ENCODE data around the gene DNAJC12.

Gene DNAJC12

DNA sequence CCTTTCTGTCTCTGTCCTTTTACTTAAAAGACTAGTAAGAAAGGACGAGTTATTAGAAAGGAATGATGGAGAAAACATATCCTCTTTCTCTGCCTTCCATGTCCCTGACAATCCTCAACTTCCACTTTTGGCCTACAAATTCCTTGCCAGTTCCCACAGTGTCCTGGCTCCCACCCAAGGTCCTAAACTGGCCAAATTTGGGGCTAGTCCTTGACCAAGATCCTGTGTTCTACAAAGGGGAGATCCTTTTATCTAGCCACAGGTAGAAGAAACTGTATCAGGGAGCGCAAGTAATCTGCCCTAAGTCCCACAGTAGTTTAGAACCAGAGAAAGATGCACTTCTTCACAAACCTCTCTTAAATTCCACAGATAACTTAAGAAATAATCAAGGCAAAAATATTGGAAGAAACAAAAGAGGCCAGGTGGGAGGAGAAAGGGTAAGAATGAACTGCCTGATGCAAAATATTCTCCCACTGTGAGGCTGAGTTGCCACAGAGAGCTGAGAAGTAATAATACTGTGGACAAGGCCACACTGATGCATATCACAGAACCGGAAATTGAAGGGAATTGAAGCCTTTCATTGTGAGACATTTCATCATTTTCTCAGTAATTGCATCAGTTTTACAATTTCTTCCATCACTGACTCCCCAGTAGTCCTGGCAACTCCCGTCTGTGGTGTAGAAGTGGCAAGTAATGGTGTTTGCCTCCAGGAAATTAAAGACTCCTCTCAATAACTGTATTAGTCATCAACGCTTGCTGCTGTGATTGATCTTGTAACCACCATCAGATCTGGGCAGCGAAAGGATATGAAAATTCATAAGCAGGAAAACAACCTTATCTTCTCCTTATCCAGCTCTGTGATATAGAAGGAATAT, 47.2 kb downstream of the DNAJC12 start:
- TF ChIP-seq SNAI2 (CRISPR knock-in tag; IDR thresholded peaks at IDR 0.05) (no peak), TOX (CRISPR knock-in tag; IDR thresholded peaks at IDR 0.05; ENCODE audit: borderline replicate concordance) (no peak), PPARA (CRISPR knock-in tag; IDR thresholded peaks at IDR 0.05; ENCODE audit: borderline replicate concordance) (no peak), CSDC2 (CRISPR knock-in tag; IDR thresholded peaks at IDR 0.05) (no peak), ZNF565 (CRISPR knock-in tag; conservative IDR thresholded peaks at IDR 0.05; ENCODE audit: low read depth) (no peak), ESRRG (CRISPR knock-in tag; IDR thresholded peaks at IDR 0.05) (no peak), ISL1 (CRISPR knock-in tag; IDR thresholded peaks at IDR 0.05) (no peak), ZFP30 (CRISPR knock-in tag; IDR thresholded peaks at IDR 0.05) (no peak), ZC3H10 (CRISPR knock-in tag; IDR thresholded peaks at IDR 0.05) (no peak), ZFP3 (CRISPR knock-in tag; IDR thresholded peaks at IDR 0.05) (no peak)
- TF ChIP-seq, protein P1, sequence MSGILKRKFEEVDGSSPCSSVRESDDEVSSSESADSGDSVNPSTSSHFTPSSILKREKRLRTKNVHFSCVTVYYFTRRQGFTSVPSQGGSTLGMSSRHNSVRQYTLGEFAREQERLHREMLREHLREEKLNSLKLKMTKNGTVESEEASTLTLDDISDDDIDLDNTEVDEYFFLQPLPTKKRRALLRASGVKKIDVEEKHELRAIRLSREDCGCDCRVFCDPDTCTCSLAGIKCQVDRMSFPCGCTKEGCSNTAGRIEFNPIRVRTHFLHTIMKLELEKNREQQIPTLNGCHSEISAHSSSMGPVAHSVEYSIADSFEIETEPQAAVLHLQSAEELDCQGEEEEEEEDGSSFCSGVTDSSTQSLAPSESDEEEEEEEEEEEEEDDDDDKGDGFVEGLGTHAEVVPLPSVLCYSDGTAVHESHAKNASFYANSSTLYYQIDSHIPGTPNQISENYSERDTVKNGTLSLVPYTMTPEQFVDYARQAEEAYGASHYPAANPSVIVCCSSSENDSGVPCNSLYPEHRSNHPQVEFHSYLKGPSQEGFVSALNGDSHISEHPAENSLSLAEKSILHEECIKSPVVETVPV (CRISPR knock-in tag; IDR thresholded peaks at IDR 0.05), result no peak
- TF ChIP-seq, protein P2, sequence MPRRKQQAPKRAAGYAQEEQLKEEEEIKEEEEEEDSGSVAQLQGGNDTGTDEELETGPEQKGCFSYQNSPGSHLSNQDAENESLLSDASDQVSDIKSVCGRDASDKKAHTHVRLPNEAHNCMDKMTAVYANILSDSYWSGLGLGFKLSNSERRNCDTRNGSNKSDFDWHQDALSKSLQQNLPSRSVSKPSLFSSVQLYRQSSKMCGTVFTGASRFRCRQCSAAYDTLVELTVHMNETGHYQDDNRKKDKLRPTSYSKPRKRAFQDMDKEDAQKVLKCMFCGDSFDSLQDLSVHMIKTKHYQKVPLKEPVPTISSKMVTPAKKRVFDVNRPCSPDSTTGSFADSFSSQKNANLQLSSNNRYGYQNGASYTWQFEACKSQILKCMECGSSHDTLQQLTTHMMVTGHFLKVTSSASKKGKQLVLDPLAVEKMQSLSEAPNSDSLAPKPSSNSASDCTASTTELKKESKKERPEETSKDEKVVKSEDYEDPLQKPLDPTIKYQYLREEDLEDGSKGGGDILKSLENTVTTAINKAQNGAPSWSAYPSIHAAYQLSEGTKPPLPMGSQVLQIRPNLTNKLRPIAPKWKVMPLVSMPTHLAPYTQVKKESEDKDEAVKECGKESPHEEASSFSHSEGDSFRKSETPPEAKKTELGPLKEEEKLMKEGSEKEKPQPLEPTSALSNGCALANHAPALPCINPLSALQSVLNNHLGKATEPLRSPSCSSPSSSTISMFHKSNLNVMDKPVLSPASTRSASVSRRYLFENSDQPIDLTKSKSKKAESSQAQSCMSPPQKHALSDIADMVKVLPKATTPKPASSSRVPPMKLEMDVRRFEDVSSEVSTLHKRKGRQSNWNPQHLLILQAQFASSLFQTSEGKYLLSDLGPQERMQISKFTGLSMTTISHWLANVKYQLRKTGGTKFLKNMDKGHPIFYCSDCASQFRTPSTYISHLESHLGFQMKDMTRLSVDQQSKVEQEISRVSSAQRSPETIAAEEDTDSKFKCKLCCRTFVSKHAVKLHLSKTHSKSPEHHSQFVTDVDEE (CRISPR knock-in tag; IDR thresholded peaks at IDR 0.05), result no peak
- TF ChIP-seq, protein P3, sequence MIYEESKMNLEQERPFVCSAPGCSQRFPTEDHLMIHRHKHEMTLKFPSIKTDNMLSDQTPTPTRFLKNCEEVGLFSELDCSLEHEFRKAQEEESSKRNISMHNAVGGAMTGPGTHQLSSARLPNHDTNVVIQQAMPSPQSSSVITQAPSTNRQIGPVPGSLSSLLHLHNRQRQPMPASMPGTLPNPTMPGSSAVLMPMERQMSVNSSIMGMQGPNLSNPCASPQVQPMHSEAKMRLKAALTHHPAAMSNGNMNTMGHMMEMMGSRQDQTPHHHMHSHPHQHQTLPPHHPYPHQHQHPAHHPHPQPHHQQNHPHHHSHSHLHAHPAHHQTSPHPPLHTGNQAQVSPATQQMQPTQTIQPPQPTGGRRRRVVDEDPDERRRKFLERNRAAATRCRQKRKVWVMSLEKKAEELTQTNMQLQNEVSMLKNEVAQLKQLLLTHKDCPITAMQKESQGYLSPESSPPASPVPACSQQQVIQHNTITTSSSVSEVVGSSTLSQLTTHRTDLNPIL (CRISPR knock-in tag; IDR thresholded peaks at IDR 0.05; ENCODE audit: low read depth), result no peak
- TF ChIP-seq, protein P4, sequence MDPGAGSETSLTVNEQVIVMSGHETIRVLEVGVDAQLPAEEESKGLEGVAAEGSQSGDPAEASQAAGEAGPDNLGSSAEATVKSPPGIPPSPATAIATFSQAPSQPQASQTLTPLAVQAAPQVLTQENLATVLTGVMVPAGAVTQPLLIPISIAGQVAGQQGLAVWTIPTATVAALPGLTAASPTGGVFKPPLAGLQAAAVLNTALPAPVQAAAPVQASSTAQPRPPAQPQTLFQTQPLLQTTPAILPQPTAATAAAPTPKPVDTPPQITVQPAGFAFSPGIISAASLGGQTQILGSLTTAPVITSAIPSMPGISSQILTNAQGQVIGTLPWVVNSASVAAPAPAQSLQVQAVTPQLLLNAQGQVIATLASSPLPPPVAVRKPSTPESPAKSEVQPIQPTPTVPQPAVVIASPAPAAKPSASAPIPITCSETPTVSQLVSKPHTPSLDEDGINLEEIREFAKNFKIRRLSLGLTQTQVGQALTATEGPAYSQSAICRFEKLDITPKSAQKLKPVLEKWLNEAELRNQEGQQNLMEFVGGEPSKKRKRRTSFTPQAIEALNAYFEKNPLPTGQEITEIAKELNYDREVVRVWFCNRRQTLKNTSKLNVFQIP (CRISPR knock-in tag; IDR thresholded peaks at IDR 0.05; ENCODE audit: borderline replicate concordance, low read depth), result no peak
- no peak; the same call in 2 of the 3 replicates for ATAC-seq

DNA sequence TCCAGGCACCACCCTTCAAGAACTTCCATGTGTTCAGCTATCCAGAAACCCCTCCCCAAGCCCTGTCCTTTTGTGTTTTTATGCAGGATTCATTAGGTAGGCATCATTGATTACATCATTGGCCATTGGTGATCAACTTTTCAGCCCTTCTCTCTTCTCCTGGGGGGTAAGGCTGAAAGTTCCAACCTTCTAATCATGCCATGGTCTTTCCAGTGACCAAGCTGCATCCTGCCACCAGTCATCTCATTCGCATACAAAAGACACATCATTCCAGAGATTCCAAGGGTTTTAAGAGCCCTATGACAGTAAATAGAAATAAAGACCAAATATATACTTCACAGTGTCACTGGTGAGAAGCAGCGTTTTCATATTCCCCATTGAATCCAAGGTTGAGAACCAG, 48.2 kb downstream of the DNAJC12 start:
- ATAC-seq, result no peak
- TF ChIP-seq ESRRG (CRISPR knock-in tag; IDR thresholded peaks at IDR 0.05) (no peak), ZNF565 (CRISPR knock-in tag; conservative IDR thresholded peaks at IDR 0.05; ENCODE audit: low read depth) (no peak), BACH2 (CRISPR knock-in tag; IDR thresholded peaks at IDR 0.05; ENCODE audit: borderline replicate concordance) (no peak)

DNA sequence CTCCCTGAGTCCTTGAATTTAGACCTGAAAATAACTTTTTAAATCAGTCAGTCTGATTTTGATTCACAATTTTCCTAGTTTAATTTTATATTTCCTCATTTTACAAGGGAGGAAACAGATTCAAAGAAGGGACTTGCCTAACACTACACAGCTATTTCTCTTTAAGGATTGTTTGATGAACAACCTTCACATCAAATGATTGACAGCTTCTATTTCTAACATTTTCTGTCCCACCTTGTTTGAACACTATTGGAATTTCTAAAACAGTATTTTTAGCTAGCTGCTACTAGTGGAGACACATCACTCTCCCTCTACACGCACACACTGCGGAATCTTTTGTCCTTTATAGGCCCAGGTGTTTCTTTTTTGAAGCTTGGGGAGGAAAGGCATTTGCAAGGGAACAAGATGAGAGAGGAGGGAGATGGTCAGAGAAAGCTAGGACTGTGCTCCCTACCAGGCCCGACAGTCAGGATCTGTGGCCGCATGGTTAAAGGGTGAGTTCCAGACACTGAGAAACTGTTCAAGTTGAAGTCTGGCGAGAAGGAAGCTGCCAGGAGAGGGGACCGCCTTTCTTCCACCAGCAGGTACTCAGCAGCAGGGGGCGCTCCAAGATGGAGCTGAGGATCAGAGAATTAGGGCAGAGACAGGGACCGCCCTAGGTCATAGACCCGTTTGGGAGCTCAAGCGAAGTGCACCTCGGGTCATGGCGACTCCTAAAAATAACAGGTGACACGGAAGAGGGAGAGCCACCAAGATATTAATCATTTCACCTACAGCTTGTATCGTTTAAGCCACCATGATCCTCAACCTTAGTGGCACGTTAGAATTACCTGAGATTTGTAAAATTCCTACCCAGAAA, 49.7 kb downstream of the DNAJC12 start:
- TF ChIP-seq TOX (CRISPR knock-in tag; IDR thresholded peaks at IDR 0.05; ENCODE audit: borderline replicate concordance) (no peak), ZNF70 (CRISPR knock-in tag; IDR thresholded peaks at IDR 0.05) (no peak)
- ATAC-seq, result peak; percentile 66; the same call in 2 of the 3 replicates

DNA sequence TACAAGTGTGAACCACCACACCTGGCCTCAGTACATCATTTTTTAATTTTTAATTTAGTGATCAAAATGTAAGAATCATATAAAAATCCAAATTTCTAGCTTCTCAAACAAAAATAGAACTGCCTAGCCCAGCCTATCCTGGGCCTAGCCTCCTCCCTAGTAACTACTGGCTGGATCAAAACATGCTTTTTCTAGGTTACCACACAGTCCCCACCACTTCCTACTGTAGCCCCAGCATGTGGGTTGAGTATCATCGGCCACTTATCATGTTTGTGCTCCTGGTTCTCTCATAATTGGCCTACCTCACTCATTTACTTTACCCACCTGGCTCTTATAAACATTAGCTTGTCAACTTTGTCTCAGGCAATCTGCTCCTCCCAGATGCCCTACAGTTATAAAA, 52.9 kb downstream of the DNAJC12 start:
- no peak for ATAC-seq
- TF ChIP-seq SNAI2 (CRISPR knock-in tag; IDR thresholded peaks at IDR 0.05), result no peak
- no peak for TF ChIP-seq RARB (CRISPR knock-in tag; IDR thresholded peaks at IDR 0.05)

DNA sequence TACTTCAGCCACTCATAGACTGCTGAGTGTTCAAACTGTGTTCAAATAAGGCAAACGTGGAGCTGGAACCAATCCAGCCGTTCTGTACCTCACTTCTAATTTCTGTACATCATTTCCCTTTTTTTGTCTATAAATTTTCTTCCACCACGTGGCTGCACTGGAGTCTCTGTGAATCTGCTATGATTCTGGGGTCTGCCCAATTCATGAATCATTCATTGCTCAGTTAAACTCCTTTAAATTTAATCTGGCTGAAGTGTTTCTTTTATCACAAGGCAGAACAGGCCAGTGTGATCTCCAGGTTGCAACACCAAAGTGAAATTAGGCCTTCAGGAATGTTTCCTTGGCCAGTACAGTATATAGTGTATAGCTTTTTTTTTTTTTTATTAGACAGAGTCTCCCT, 53.5 kb downstream of the DNAJC12 start:
- ATAC-seq, result no peak

More for the DNA sequence above, 53.5 kb downstream of the DNAJC12 start:
- no peak for TF ChIP-seq ZC3H10 (CRISPR knock-in tag; IDR thresholded peaks at IDR 0.05)
- TF ChIP-seq ZFP3 (CRISPR knock-in tag; IDR thresholded peaks at IDR 0.05), result no peak
- no peak for TF ChIP-seq TOX (CRISPR knock-in tag; IDR thresholded peaks at IDR 0.05; ENCODE audit: borderline replicate concordance)
- TF ChIP-seq ZNF70 (CRISPR knock-in tag; IDR thresholded peaks at IDR 0.05), result no peak
- TF ChIP-seq, protein P5, sequence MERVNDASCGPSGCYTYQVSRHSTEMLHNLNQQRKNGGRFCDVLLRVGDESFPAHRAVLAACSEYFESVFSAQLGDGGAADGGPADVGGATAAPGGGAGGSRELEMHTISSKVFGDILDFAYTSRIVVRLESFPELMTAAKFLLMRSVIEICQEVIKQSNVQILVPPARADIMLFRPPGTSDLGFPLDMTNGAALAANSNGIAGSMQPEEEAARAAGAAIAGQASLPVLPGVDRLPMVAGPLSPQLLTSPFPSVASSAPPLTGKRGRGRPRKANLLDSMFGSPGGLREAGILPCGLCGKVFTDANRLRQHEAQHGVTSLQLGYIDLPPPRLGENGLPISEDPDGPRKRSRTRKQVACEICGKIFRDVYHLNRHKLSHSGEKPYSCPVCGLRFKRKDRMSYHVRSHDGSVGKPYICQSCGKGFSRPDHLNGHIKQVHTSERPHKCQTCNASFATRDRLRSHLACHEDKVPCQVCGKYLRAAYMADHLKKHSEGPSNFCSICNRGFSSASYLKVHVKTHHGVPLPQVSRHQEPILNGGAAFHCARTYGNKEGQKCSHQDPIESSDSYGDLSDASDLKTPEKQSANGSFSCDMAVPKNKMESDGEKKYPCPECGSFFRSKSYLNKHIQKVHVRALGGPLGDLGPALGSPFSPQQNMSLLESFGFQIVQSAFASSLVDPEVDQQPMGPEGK (CRISPR knock-in tag; IDR thresholded peaks at IDR 0.05; ENCODE audit: borderline replicate concordance), result no peak
- no peak for TF ChIP-seq ARNTL (CRISPR knock-in tag; IDR thresholded peaks at IDR 0.05; ENCODE audit: borderline replicate concordance, low read depth)

Data from SK-N-SH treated with all-trans-retinoic acid at 6 μM for 48 hours (cell line).